ENCODE measurements around the gene INTS7. TPM values are rescaled to one million over a fixed set of nuclear protein-coding genes. Genes with fewer than 3 reads are reported as not detected.

Gene INTS7
- total and polyA plus RNA-seq, 9 of the 15 experiments (the other 6 are each of a cell fraction or from before 2014, with no cell fraction given): 27.3 to 68.4 (median 40.4) TPM

DNA sequence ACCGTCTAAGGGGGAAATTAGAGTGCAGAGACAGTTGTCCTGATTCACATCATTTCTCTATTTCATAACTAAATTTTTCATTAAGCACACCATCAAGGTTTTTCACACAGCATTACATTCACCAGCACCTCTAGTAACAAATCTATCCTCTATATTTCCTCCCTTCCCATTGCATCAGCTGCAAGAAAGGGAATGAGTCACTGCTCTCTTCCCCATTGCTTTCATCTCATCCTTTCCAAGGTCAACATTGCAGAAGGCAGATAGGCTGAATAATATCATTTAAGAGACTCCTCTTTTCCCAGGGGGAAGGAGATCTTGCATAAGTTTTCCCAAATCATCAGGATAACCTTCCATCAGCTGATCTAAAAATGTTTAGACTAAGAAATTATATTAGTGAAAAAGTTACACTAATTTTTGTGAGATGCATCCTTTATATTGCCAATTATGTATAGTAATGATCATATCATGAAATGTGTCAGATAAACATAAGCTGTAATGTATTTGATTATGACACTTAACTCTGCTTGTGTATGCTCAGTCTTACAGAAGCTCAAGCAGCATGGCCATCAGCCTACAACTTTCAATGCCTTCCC, 4.3 kb downstream of the INTS7 start (continued):
- TF ChIP-seq SOX6 (IDR thresholded peaks at IDR 0.05) (peak; percentile 64), TEAD1 (CRISPR knock-in tag; IDR thresholded peaks at IDR 0.05) (0 out of 4 replicates have a peak, but pooled peaks of 1 of the 2 experiments have one; percentile 34), BRD4 (IDR thresholded peaks at IDR 0.05) (no peak), ZFPM2 (CRISPR knock-in tag; IDR thresholded peaks at IDR 0.05) (no peak), TRIM24 (IDR thresholded peaks at IDR 0.05) (peak; percentile 79 to 83; a peak in 2 of 4 replicates), DMBX1 (CRISPR knock-in tag; IDR thresholded peaks at IDR 0.05; ENCODE audit: borderline replicate concordance) (peak; percentile 15; the same call in 1 of the 2 replicates), JUND (IDR thresholded peaks at IDR 0.05; ENCODE audit: borderline replicate concordance, low read depth, low read length) (peak; percentile 98), JUND (tag; IDR thresholded peaks at IDR 0.05; ENCODE audit: borderline replicate concordance, low read depth, low read length) (peak; percentile 96), ZBTB17 (CRISPR knock-in tag; IDR thresholded peaks at IDR 0.05) (0 out of 2 replicates have a peak, but pooled peaks have one; percentile 34), TCF7 (IDR thresholded peaks at IDR 0.05; ENCODE audit: borderline replicate concordance) (peak; percentile 84), ELF4 (CRISPR knock-in tag; IDR thresholded peaks at IDR 0.05) (0 out of 2 replicates have a peak, but pooled peaks have one; percentile 8), EP400 (IDR thresholded peaks at IDR 0.05) (peak; percentile 78), ESRRA (IDR thresholded peaks at IDR 0.05; ENCODE audit: borderline replicate concordance, low read depth) (peak; percentile 97), ZNF41 (CRISPR knock-in tag; conservative IDR thresholded peaks at IDR 0.05) (0 out of 2 replicates have a peak, but pooled peaks have one; percentile 15), ARID1B (IDR thresholded peaks at IDR 0.05) (peak; percentile 85), SMARCC2 (IDR thresholded peaks at IDR 0.05; ENCODE audit: low read depth) (peak; percentile 63; the same call in 1 of the 2 replicates), SRSF3 (IDR thresholded peaks at IDR 0.05; ENCODE audit: insufficient read depth, low read length) (no peak), SMAD4 (CRISPR knock-in tag; conservative IDR thresholded peaks at IDR 0.05) (peak; percentile 45), ZZZ3 (IDR thresholded peaks at IDR 0.05) (peak; percentile 38; the same call in 1 of the 2 replicates), L3MBTL2 (IDR thresholded peaks at IDR 0.05) (0 out of 2 replicates have a peak, but pooled peaks have one; percentile 21), TCF7L2 (IDR thresholded peaks at IDR 0.05; ENCODE audit: low read depth, low read length) (peak; percentile 50; the same call in 1 of the 2 replicates)
- TF ChIP-seq, protein P1, sequence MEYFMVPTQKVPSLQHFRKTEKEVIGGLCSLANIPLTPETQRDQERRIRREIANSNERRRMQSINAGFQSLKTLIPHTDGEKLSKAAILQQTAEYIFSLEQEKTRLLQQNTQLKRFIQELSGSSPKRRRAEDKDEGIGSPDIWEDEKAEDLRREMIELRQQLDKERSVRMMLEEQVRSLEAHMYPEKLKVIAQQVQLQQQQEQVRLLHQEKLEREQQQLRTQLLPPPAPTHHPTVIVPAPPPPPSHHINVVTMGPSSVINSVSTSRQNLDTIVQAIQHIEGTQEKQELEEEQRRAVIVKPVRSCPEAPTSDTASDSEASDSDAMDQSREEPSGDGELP (CRISPR knock-in tag; IDR thresholded peaks at IDR 0.05; ENCODE audit: borderline replicate concordance): no peak; the same call in 1 of the 2 replicates
- TF ChIP-seq, protein P2, sequence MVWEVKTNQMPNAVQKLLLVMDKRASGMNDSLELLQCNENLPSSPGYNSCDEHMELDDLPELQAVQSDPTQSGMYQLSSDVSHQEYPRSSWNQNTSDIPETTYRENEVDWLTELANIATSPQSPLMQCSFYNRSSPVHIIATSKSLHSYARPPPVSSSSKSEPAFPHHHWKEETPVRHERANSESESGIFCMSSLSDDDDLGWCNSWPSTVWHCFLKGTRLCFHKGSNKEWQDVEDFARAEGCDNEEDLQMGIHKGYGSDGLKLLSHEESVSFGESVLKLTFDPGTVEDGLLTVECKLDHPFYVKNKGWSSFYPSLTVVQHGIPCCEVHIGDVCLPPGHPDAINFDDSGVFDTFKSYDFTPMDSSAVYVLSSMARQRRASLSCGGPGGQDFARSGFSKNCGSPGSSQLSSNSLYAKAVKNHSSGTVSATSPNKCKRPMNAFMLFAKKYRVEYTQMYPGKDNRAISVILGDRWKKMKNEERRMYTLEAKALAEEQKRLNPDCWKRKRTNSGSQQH (CRISPR knock-in tag; IDR thresholded peaks at IDR 0.05): peak; percentile 43; the same call in 1 of the 2 replicates
- TF ChIP-seq, protein P3, sequence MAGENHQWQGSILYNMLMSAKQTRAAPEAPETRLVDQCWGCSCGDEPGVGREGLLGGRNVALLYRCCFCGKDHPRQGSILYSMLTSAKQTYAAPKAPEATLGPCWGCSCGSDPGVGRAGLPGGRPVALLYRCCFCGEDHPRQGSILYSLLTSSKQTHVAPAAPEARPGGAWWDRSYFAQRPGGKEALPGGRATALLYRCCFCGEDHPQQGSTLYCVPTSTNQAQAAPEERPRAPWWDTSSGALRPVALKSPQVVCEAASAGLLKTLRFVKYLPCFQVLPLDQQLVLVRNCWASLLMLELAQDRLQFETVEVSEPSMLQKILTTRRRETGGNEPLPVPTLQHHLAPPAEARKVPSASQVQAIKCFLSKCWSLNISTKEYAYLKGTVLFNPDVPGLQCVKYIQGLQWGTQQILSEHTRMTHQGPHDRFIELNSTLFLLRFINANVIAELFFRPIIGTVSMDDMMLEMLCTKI (IDR thresholded peaks at IDR 0.05; ENCODE audit: partially characterized antibody): no peak

Data from K562 (cell line).